ENCODE measurements around the gene SND1. TPM values are rescaled to one million over a fixed set of nuclear protein-coding genes. Genes with fewer than 3 reads are reported as not detected.

SND1 gene
- total and polyA plus RNA-seq, 2 donors (not counting 3 experiments of a cell fraction or from before 2014, with no cell fraction given): 116 to 249 TPM

DNA sequence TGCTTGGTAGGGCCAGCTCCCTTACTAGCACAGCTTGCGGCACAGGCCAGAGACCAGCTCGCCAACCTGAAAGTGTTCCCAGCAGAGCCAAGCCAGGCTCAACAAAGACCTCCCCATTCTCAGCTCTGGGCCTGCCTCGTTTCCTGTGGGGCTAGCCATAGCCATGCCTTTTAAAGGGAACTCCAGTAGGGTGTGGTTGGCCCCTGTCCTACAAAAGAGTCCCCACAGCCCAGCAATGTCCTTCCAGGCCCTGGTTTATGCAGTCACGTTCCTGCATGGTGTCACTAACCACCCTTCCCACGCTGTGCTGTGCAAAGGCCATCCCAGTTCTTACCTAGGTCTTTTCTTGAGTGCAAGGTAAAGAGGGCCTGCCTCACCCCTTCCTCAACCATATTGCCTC lies 467.0 kb downstream of the SND1 start:
- ChIA-PET CTCF (no interaction called here), POLR2A (no interaction called here)
- no peak overlapping the region for H3K4me2 ChIP-seq (ENCODE audit: insufficient read depth, low read length)
- no peaks in the 10 kb centered on the region for H3K9me3 ChIP-seq (replicated peaks; ENCODE audit: control insufficient read depth, insufficient read depth, low read length)
- no peaks in the 10 kb centered on the region for H3K9me1 ChIP-seq (replicated peaks; ENCODE audit: control insufficient read depth, extremely low read depth, insufficient read depth, low read length)
- dilution Hi-C loops (cut with MboI; ENCODE audit: extremely low pct_ligation_motif_present, low sequenced_read_pairs): no loop called here
- H3K4me3 ChIP-seq (replicated peaks in 1 of 3; ENCODE audit: insufficient read depth in 1 of 3, low read depth in 1 of 3, low read length in 3 of 3): no peak overlapping the region
- H3K9ac ChIP-seq (replicated peaks; ENCODE audit: extremely low read depth, insufficient read depth, low read length): no peak overlapping the region
- no peak overlapping the region for H2AFZ ChIP-seq (ENCODE audit: low read depth, low read length)
- no peaks in the 10 kb centered on the region for H4K20me1 ChIP-seq (replicated peaks; ENCODE audit: control insufficient read depth, extremely low read depth, insufficient read depth, low read length)
- no peak overlapping the region for H3K27ac ChIP-seq (ENCODE audit: insufficient read depth, low read depth, low read length)
- no peak for FAIRE-seq
- DNase-seq (ENCODE audit: low read depth, low spot score): no peak
- intact Hi-C loops (cut with micrococcal nuclease): no loop called here
- peaks cover 6% of the 10 kb centered on the region for H3K4me1 ChIP-seq (ENCODE audit: control insufficient read depth, extremely low read depth, insufficient read depth, low read length)
- no TSS peak for BruUV-seq (replicated peaks)
- H3K27me3 ChIP-seq (ENCODE audit: control insufficient read depth in 2 of 2, insufficient read depth in 2 of 2, low read length in 2 of 2): peaks cover 0 to 12% of the 10 kb centered on the region in 2 experiments
- H3K36me3 ChIP-seq (ENCODE audit: control insufficient read depth in 2 of 2, extremely low read depth in 1 of 2, insufficient read depth in 2 of 2, low read length in 2 of 2): no peaks in the 10 kb centered on the region
- no peaks in the 10 kb centered on the region for H3K79me2 ChIP-seq (ENCODE audit: control insufficient read depth, insufficient read depth, low read length)
- TF ChIP-seq, protein P1, sequence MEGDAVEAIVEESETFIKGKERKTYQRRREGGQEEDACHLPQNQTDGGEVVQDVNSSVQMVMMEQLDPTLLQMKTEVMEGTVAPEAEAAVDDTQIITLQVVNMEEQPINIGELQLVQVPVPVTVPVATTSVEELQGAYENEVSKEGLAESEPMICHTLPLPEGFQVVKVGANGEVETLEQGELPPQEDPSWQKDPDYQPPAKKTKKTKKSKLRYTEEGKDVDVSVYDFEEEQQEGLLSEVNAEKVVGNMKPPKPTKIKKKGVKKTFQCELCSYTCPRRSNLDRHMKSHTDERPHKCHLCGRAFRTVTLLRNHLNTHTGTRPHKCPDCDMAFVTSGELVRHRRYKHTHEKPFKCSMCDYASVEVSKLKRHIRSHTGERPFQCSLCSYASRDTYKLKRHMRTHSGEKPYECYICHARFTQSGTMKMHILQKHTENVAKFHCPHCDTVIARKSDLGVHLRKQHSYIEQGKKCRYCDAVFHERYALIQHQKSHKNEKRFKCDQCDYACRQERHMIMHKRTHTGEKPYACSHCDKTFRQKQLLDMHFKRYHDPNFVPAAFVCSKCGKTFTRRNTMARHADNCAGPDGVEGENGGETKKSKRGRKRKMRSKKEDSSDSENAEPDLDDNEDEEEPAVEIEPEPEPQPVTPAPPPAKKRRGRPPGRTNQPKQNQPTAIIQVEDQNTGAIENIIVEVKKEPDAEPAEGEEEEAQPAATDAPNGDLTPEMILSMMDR (IDR thresholded peaks at IDR 0.05; ENCODE audit: extremely low read depth in 1 of 2, insufficient read depth in 1 of 2, low read depth in 1 of 2, low read length in 2 of 2): no peak
- TF ChIP-seq POLR2A (IDR thresholded peaks at IDR 0.05; ENCODE audit: low read depth, low read length): no peak

DNA sequence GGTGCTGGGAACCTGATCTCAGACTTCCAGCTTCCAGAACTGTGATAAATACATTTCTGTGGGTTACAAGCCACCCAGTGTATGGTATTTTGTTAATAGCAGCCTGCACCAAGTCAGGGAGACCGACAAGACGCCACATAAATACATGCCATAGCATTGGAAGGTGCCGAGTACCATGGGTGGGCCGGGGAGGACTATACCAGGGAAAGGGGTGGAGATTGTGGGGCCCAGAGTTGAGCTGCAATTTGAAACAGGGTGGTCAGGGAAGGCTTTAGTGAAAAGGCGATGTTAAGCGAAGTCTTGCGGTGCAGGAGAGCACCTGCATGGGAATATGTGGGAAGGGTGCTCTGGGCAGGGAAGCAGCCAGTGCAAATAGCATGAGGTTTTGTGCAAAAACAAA lies 468.1 kb downstream of the SND1 start:
- H3K4me3 ChIP-seq (replicated peaks in 1 of 3; ENCODE audit: insufficient read depth in 1 of 3, low read depth in 1 of 3, low read length in 3 of 3): no peak overlapping the region
- intact Hi-C loops (cut with micrococcal nuclease): no loop called here
- H3K9ac ChIP-seq (replicated peaks; ENCODE audit: extremely low read depth, insufficient read depth, low read length): no peak overlapping the region
- H3K36me3 ChIP-seq (ENCODE audit: control insufficient read depth in 2 of 2, extremely low read depth in 1 of 2, insufficient read depth in 2 of 2, low read length in 2 of 2): no peaks in the 10 kb centered on the region
- CTCF ChIA-PET: interaction anchor here (0.7 kb wide), 1 partner anchor 15 kb away, joined by 3 read pairs; no protein-coding TSS in a partner anchor
- TF ChIP-seq MYC (IDR thresholded peaks at IDR 0.05; ENCODE audit: low read depth, low read length): no peak
- TF ChIP-seq, protein P2, sequence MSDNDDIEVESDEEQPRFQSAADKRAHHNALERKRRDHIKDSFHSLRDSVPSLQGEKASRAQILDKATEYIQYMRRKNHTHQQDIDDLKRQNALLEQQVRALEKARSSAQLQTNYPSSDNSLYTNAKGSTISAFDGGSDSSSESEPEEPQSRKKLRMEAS (IDR thresholded peaks at IDR 0.05; ENCODE audit: insufficient read depth, insufficient read length): no peak
- TF ChIP-seq FOS (IDR thresholded peaks at IDR 0.05; ENCODE audit: borderline replicate concordance, insufficient read depth, low read length): no peak
- no peak for TF ChIP-seq POLR2A (IDR thresholded peaks at IDR 0.05; ENCODE audit: low read depth, low read length)
- no peaks in the 10 kb centered on the region for H3K79me2 ChIP-seq (ENCODE audit: control insufficient read depth, insufficient read depth, low read length)
- H3K4me1 ChIP-seq (ENCODE audit: control insufficient read depth, extremely low read depth, insufficient read depth, low read length): peaks cover 6% of the 10 kb centered on the region
- dilution Hi-C loops (cut with MboI; ENCODE audit: extremely low pct_ligation_motif_present, low sequenced_read_pairs): no loop called here
- H3K9me1 ChIP-seq (replicated peaks; ENCODE audit: control insufficient read depth, extremely low read depth, insufficient read depth, low read length): no peaks in the 10 kb centered on the region
- no peak overlapping the region for H3K4me2 ChIP-seq (ENCODE audit: insufficient read depth, low read length)
- H3K27me3 ChIP-seq (ENCODE audit: control insufficient read depth in 2 of 2, insufficient read depth in 2 of 2, low read length in 2 of 2): peaks cover 5 to 11% of the 10 kb centered on the region in 2 experiments
- POLR2A ChIA-PET: no interaction called here
- no peak overlapping the region for H3K27ac ChIP-seq (ENCODE audit: insufficient read depth, low read depth, low read length)
- no peak overlapping the region for H2AFZ ChIP-seq (ENCODE audit: low read depth, low read length)
- no peaks in the 10 kb centered on the region for H4K20me1 ChIP-seq (replicated peaks; ENCODE audit: control insufficient read depth, extremely low read depth, insufficient read depth, low read length)
- FAIRE-seq: no peak
- BruUV-seq (replicated peaks): no TSS peak
- no peaks in the 10 kb centered on the region for H3K9me3 ChIP-seq (replicated peaks; ENCODE audit: control insufficient read depth, insufficient read depth, low read length)
- DNase-seq (ENCODE audit: low read depth, low spot score): no peak

Measured in endothelial cell of umbilical vein (primary cell).